NT2/D1 (cell line): ENCODE data around the gene UNK.

Source experiments
- DNase-seq: peaks from one replicate; pipeline ENCODE4 v3.0.0-alpha.2; 2011; ENCODE audit warnings: low read depth, low spot score
- H3K27me3 ChIP-seq: 2 replicates; pipeline ENCODE4 v1.6.0; 2011; ENCODE audit warnings: mild to moderate bottlenecking; ENCODE audit not compliant: insufficient read length, insufficient read depth
- H3K36me3 ChIP-seq: 2 replicates; pipeline ENCODE4 v1.6.1; 2011; ENCODE audit warnings: mild to moderate bottlenecking, low read length, mixed read lengths; ENCODE audit not compliant: insufficient read depth, insufficient read length
- H3K4me1 ChIP-seq: 2 replicates; pipeline ENCODE4 v1.5.1; 2011; ENCODE audit not compliant: insufficient read depth, insufficient read length
- H3K4me3 ChIP-seq: 2 replicates; pipeline ENCODE4 v1.5.1; 2011; ENCODE audit warnings: low read depth; ENCODE audit not compliant: insufficient read length
- H3K9ac ChIP-seq: 2 replicates; pipeline ENCODE4 v1.6.0; 2011; ENCODE audit warnings: low read depth; ENCODE audit not compliant: insufficient read length
- H3K9me3 ChIP-seq: 2 replicates; pipeline ENCODE4 v1.5.1; 2011; ENCODE audit warnings: mild to moderate bottlenecking, low read length; ENCODE audit not compliant: insufficient read depth
- SUZ12 ChIP-seq: IDR thresholded peaks from 2 replicates; pipeline ENCODE4 v1.6.1; 2011; ENCODE audit not compliant: insufficient read length, insufficient read depth; ENCODE audit errors: extremely low read depth
- YY1 ChIP-seq: IDR thresholded peaks from 2 replicates; pipeline ENCODE4 v1.6.1; 2011; ENCODE audit not compliant: insufficient read length, insufficient read depth
- ZNF274 ChIP-seq: IDR thresholded peaks from 2 replicates; pipeline ENCODE4 v1.6.1; 2011; ENCODE audit warnings: mild to moderate bottlenecking, low read depth, low read length

UNK gene

GRCh38 chr17:75783803-75784472 is 668 bp upstream of the UNK start:
- no peak for TF ChIP-seq YY1
- TF ChIP-seq ZNF274, result no peak
- no peak for TF ChIP-seq SUZ12
- Histone ChIP-seq H3K9me3 (no peaks in the 10 kb centered on the region), H3K4me3 (peak overlapping the region; percentile 27), H3K9ac (peak overlapping the region; percentile 59), H3K4me1 (no peaks in the 10 kb centered on the region), H3K36me3 (peaks cover 7% of the 10 kb centered on the region), H3K27me3 (no peaks in the 10 kb centered on the region)
- DNase-seq, result no peak

GRCh38 chr17:75785016-75785890 is 647 bp downstream of the UNK start:
- TF ChIP-seq SUZ12 (no peak), ZNF274 (no peak), YY1 (no peak)
- H3K36me3 ChIP-seq, result peaks cover 5% of the 10 kb centered on the region
- peak; percentile 52 for DNase-seq
- no peaks in the 10 kb centered on the region for H3K4me1 ChIP-seq
- peak overlapping the region; percentile 95 for H3K9ac ChIP-seq
- peak overlapping the region; percentile 71 for H3K4me3 ChIP-seq
- no peaks in the 10 kb centered on the region for H3K27me3 ChIP-seq
- H3K9me3 ChIP-seq, result no peaks in the 10 kb centered on the region

GRCh38 chr17:75791254-75791653 is 6.6 kb downstream of the UNK start:
- H3K9ac ChIP-seq, result no peak overlapping the region
- no peak for TF ChIP-seq ZNF274
- TF ChIP-seq SUZ12, result no peak
- no peak for TF ChIP-seq YY1
- no peaks in the 10 kb centered on the region for H3K27me3 ChIP-seq
- no peaks in the 10 kb centered on the region for H3K9me3 ChIP-seq
- H3K4me3 ChIP-seq, result no peak overlapping the region
- DNase-seq, result no peak
- H3K36me3 ChIP-seq, result peaks cover 43% of the 10 kb centered on the region
- H3K4me1 ChIP-seq, result no peaks in the 10 kb centered on the region

- Histone ChIP-seq H3K4me3 (no peak overlapping the region), H3K36me3 (peaks cover 57% of the 10 kb centered on the region), H3K4me1 (no peaks in the 10 kb centered on the region), H3K27me3 (no peaks in the 10 kb centered on the region), H3K9ac (no peak overlapping the region), H3K9me3 (no peaks in the 10 kb centered on the region)
- no peak for DNase-seq
- no peak for TF ChIP-seq YY1
- TF ChIP-seq ZNF274, result no peak
- no peak for TF ChIP-seq SUZ12
Observed at GRCh38 chr17:75793460-75793859, 8.9 kb downstream of the UNK start.

- TF ChIP-seq ZNF274 (no peak), YY1 (no peak), SUZ12 (no peak)
- Histone ChIP-seq H3K27me3 (no peaks in the 10 kb centered on the region), H3K9ac (no peak overlapping the region), H3K4me1 (no peaks in the 10 kb centered on the region), H3K4me3 (no peak overlapping the region), H3K36me3 (peaks cover 66% of the 10 kb centered on the region), H3K9me3 (no peaks in the 10 kb centered on the region)
- DNase-seq, result no peak
Observed at GRCh38 chr17:75795820-75796607, 11.4 kb downstream of the UNK start.

GRCh38 chr17:75799402-75799801 is 14.8 kb downstream of the UNK start:
- Histone ChIP-seq H3K27me3 (no peaks in the 10 kb centered on the region), H3K9ac (no peak overlapping the region), H3K36me3 (peaks cover 51% of the 10 kb centered on the region), H3K4me1 (no peaks in the 10 kb centered on the region), H3K9me3 (no peaks in the 10 kb centered on the region), H3K4me3 (no peak overlapping the region)
- TF ChIP-seq ZNF274, result no peak
- no peak for TF ChIP-seq YY1
- no peak for TF ChIP-seq SUZ12
- no peak for DNase-seq
